Measurements from ENCODE around the gene PLCZ1.
"Not testable (repeated sequence)": the region's sequence is repeated elsewhere in the genome, so short reads cannot be mapped to it uniquely, and the experiment has no call there.

The PLCZ1 gene, protein sequence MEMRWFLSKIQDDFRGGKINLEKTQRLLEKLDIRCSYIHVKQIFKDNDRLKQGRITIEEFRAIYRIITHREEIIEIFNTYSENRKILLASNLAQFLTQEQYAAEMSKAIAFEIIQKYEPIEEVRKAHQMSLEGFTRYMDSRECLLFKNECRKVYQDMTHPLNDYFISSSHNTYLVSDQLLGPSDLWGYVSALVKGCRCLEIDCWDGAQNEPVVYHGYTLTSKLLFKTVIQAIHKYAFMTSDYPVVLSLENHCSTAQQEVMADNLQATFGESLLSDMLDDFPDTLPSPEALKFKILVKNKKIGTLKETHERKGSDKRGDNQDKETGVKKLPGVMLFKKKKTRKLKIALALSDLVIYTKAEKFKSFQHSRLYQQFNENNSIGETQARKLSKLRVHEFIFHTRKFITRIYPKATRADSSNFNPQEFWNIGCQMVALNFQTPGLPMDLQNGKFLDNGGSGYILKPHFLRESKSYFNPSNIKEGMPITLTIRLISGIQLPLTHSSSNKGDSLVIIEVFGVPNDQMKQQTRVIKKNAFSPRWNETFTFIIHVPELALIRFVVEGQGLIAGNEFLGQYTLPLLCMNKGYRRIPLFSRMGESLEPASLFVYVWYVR

GRCh38 chr12:18737819-18738218 is at the start of gene PLCZ1, which contains the start of gene CAPZA3:
Gene PLCZ1, minus strand, starts transcription at chr12:18738012. Its CDS starts 641 bp downstream, at chr12:18737371.
Gene CAPZA3, plus strand, starts transcription at chr12:18738119. Its CDS starts 150 bp downstream, at chr12:18738269.
- in situ Hi-C loops (cut with MboI; ENCODE audit: low sequenced_read_pairs) = no loop called here

GRCh38 chr12:18785465-18785864 is 47.7 kb upstream of the PLCZ1 start:
- in situ Hi-C loops (cut with MboI; ENCODE audit: low sequenced_read_pairs) = not testable (repeated sequence)

GRCh38 chr12:18782827-18783226 is 45.0 kb upstream of the PLCZ1 start:
- in situ Hi-C loops (cut with MboI; ENCODE audit: low sequenced_read_pairs) = no loop called here

DNA sequence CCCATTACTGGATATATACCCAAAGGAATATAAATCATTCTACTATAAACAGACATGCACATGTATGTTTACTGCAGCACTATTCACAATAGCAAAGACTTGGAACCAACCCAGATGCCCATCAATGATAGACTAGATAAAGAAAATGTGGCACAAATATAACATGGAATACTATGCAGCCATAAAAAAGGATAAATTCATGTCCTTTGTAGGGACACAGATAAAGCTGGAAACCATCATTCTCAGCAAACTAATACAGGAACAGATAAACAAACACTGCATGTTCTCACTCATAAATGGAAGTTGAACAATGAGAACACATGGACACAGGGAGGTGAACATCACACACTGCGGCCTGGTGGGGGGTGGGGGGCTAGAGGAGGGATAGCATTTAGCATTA is 28.7 kb upstream of the PLCZ1 start:
- in situ Hi-C loops (cut with MboI; ENCODE audit: low sequenced_read_pairs) = not testable (repeated sequence)

DNA sequence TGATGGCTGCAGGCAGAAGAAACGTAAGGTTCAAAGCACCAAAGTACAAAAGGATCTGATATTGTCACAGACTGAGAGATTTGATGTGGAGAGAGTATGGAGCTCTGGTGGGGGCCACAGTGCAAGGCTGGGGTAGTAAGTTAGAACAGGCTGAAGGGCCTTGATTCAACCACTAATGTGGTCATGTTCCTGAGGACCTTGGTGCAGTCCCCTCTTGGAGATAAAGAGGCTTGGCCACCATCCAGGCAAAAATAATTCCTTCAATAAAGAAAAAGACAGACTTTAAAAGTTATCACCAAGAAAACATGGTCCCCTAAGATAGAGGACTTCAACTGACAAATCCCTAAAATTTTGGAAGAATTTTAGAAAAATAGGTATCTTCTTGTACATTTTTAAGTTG is 17.5 kb upstream of the PLCZ1 start:
- in situ Hi-C loops (cut with MboI; ENCODE audit: low sequenced_read_pairs) = no loop called here

DNA sequence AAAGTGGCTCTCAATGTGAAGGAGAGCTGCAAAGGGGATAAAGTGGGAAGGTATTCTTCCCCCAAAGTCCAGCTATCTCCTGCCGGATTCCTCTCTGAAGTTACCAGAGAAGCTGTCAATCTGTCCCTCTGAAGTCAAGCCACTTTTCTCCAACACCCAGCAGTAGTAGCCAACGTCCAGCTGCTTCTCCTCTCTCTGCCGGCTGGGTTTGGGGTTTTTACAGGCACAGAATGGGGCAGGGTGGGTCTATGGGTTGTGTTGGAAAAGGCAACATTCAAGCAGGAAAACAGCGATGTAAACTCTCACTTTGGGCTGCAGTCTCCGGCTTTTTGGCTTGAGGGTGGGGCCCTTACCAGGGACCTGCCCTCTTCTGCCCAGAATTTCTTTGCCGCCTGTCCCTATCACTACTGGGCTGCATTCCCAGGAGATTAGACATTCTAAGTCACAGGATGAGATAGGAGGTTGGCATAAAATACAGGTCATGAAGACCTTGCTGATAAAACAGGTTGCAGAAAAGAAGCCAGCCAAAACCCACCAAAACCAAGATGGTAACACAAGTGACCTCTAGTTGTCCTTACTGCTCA is 16.4 kb upstream of the PLCZ1 start:
- in situ Hi-C loops (cut with MboI; ENCODE audit: low sequenced_read_pairs) = no loop called here

DNA sequence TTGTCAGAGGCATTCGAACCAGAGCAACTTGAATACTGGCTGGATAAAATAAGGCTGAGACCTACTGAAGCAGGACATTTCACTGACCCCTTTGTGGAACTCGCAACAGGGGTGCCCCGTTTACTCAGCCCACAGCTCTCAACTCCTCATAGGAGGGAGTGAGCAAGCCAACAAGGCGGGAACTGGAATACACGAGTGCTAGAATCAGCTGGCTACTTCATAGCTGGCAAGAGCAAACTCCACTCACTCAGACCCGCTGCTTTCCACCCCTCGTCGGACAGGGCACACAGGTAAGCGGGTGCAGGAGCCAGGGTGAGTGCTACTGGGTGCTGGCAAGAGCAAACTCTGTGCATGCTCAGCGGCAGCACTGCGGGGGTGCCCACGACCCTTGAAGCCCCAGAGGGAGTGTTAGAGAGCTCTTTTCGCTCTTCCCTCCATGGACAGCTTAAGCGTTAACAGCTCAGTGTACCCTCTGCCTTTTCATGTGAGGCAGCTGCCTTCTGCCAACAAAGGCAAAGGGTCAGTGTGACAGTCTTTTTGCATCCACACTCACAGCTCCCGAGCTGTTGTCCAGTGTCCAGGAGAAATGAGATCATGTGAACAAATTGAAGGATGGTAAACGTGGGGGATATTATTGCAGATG is 15.8 kb upstream of the PLCZ1 start:
- in situ Hi-C loops (cut with MboI; ENCODE audit: low sequenced_read_pairs) = no loop called here

DNA sequence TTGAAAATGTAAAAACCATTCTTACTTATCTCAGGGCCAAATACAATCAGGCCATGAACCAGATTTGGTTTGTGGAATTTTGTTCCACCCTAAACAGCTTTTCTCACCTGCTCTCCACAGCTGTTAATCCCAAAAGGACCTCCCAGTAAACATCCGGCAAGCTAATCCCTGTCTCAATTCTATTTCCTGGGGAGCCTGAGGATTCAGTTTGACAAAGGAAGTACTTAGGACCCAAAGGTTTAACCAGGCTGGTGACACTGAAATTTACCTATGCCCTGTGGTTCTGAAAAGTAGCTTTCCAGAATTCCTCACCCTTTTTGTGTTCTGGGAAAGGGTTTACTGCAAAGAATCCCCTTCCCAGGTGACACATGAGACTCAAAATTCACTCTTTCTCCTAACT is 15.1 kb upstream of the PLCZ1 start:
- in situ Hi-C loops (cut with MboI; ENCODE audit: low sequenced_read_pairs) = no loop called here

DNA sequence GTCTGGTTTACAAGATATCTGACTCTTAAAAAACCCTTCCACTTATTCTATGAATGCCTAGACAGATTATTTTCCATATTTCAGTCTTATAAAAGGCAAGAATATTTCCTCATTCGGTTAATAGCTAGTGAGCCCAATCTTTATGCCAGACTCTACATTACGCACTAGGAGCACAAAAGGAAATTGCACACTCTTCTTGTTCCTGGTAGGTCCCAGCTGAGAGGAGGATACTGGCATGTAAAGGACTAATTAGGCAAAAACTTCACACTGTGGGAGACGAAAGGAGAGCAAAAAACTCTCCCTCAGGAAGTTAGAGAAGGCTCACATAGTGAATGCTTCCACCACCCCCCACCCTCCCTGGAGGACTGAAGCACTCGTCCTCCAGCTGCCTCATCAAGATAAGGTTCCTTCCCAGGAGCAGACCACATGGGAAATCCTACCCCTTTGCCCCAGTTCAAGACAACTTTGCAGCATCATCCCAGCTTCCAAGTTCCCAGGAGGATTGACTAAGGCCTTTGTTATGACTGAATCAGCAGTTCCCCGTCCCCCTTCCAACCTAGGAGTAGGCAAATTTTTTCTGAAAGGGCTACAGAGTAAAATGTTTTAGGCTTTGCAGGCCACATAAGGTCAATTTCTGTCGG is 14.6 kb upstream of the PLCZ1 start:
- in situ Hi-C loops (cut with MboI; ENCODE audit: low sequenced_read_pairs) = no loop called here

DNA sequence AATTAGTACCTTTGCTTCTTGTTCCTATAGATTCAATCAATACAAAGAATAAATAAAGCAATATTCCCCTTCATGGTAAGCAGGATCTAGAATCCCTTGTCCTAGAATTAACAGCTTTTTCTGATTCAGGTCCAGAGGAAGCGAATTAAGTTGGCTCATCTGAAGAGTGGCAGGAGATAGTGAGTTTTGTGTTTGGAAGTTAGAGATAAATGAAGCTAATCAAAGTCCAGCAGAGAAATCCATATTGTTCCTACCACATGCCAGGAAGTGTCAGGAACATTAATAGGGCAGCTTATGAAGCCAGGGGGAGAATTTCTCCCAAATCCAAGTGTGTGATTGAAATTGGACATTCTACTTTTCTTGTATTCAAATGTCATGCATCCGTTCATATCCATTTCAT is 14.1 kb upstream of the PLCZ1 start:
- in situ Hi-C loops (cut with MboI; ENCODE audit: low sequenced_read_pairs) = no loop called here

DNA sequence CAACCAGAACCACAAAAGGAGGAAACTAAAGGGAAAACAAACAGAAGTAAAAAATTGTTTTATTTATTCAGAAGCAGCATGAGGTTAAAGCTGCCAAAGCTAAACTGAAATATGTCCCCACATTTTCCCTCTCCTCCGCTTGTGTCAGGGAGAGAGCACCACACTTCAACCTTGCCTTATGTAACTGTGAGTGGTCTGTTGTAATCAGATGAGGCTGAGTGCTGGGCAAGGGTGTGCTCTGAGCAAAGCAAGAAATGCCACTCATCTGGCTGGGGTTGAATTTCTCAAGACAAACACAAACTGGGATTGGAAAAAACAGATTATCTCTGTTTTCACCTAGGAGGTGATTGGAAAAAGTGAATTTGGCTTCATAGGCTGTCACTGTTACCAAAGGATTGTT is 12.3 kb upstream of the PLCZ1 start:
- in situ Hi-C loops (cut with MboI; ENCODE audit: low sequenced_read_pairs) = no loop called here

GRCh38 chr12:18749386-18749957 is 11.7 kb upstream of the PLCZ1 start:
- in situ Hi-C loops (cut with MboI; ENCODE audit: low sequenced_read_pairs) = no loop called here

DNA sequence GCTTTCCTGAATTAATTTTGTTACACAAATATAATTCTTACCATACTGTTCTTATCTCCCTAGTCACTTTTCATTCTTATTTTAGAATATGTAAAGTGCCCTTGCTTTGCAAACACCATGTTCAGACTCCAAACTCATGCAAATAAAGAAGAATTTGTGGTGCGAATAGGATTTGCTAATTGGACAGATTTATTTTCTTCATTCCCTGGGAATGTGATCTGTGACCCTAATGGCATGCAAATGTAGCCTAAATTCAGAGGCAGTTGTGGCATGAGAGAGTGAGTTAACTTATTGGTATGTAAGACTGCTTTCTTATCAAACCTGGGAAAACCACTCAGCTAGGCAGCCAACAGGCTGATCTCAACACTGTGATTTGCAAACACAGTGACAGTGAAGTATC is 10.1 kb upstream of the PLCZ1 start:
- in situ Hi-C loops (cut with MboI; ENCODE audit: low sequenced_read_pairs) = no loop called here

DNA sequence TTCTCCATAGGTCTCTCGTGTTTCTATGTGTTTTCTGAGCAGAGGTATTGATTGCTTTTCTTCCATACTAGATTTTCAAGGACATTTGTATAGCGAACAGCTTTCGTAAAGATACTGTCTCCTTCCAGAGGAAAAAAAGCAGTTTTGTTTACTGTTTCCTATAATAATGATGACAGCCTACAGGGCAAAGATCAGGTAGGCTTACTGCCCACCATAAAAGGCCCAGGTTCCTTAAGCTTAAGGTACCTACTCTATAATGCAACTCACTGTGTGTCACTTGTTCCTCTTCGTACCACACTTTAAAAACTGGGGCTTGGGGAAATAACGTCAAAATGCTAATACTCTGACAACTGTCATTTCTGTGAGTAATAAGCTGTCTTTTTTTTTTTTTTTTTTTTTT is 6.7 kb downstream of the PLCZ1 start:
- in situ Hi-C loops (cut with MboI; ENCODE audit: low sequenced_read_pairs) = no loop called here

GRCh38 chr12:18723752-18724151 is 14.1 kb downstream of the PLCZ1 start:
- in situ Hi-C loops (cut with MboI; ENCODE audit: low sequenced_read_pairs) = no loop called here

GRCh38 chr12:18721452-18721851 is 16.4 kb downstream of the PLCZ1 start:
- in situ Hi-C loops (cut with MboI; ENCODE audit: low sequenced_read_pairs) = no loop called here

DNA sequence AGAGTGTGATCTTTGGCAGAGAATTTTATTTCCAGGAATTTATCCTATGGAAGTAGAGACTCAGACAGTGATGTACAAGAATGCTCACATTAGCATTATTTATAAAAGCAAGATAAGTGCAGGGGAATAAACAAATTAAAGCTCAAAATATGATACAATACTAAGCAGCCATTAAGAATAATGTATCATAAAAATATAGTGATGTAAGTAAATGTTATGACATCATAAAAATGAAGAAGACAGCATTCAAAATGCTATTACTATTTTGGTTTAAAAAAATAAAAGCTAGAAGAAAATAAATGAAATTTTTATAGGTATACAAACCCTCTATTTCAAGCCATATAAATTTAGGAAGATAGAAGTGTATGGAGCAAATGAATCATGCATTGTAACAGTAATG is 17.1 kb downstream of the PLCZ1 start:
- in situ Hi-C loops (cut with MboI; ENCODE audit: low sequenced_read_pairs) = no loop called here

DNA sequence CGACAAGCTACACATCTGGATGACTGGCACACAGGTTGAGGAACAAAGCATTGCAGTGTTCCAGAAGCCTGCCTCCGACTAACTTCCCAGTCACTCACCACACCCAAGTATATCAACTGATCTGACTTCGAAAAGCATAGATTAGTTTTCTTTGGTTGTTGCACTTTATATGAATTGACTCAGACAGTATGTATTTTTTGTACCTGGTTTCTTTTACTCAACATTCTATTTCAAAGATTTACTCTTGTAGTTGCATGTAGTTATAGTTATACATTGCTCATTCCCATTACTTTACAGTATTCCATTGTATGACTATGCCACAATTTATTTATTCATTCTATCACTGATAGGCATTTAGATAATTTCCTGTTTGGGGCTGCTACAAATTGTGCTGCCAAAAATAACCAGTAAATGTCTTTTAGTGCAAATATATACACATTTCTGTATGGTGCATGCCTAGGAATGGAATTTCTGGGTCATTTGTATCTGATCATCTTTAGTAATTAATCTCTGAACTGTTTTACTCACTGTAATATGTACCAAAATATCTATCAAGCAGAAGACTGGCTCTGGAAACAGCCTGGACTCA is 17.8 kb downstream of the PLCZ1 start:
- in situ Hi-C loops (cut with MboI; ENCODE audit: low sequenced_read_pairs) = no loop called here

- in situ Hi-C loops (cut with MboI; ENCODE audit: low sequenced_read_pairs) = no loop called here
Measured at GRCh38 chr12:18718462-18718861, 19.4 kb downstream of the PLCZ1 start.

DNA sequence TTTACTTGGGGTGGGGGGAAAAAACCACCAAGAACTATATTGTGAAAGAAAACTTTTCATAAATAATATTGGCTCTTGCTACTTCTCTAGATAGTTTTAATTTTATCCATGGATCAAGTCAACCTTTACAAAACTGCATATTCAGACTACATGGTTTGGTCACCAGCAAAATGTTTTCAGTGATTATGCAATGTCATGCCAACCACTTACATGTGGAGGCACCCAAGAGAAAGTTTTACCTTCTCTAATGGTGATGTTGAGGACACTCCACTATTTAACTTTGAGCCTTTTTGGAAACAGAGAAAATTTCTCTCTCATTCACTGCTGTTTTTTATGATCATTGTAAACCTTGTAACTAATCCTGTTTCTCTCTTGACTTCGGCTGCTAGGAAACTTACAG is 21.6 kb downstream of the PLCZ1 start:
- in situ Hi-C loops (cut with MboI; ENCODE audit: low sequenced_read_pairs) = no loop called here

All from hTERT RPE-1 (cell line).